GM19463 (cell line): ENCODE results near the gene ZMIZ2.
"Not testable (repeated sequence)": the region's sequence is repeated elsewhere in the genome, so short reads cannot be mapped to it uniquely, and the experiment has no call there.

Source experiments
- ATAC-seq: cut with Tn5 transposase; IDR thresholded peaks from one replicate; pipeline ENCODE4 v1.9.1; 2021; ENCODE audit warnings: mild to moderate bottlenecking, moderate library complexity; ENCODE audit not compliant: unreplicated experiment

Gene ZMIZ2

DNA sequence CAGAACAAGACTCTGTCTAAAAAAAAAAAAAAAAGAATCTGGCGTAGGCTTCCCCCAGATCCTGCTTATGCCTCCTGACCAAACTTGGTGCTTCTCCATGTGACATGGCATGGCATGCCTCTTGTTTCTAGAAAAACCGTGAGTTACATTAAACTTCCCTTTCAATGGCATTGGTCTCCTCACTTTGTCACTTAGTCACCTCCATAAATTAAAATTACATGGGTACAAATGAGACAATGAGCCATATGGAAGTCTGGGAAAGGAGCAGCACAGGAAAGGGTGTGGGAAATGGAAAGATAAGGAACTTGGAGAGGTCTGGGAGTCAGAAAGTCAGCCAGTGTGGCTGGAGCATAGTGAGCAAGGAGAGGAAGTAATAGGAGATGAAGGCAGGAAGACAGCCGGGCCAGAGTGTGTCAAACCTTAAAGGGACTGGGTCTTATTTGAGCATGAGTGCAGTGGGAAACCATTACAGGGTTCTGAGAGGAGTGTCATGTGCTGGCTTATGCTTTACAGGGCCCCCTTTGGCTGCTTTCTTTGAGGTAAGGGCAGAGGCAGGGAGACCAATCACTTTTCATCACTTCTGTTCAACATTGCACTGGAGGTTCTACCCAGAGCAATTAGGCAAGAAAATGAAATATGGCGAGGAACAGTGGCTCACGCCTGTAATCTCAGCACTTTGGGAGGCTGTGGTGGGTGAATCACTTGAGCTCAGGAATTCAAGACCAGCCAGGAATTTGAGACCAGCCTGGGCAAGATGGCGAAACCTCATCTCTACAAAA lies 21.3 kb upstream of the ZMIZ2 start:
- no peak for ATAC-seq

- ATAC-seq = no peak
Observed at GRCh38 chr7:44727937-44728262, 20.7 kb upstream of the ZMIZ2 start.

DNA sequence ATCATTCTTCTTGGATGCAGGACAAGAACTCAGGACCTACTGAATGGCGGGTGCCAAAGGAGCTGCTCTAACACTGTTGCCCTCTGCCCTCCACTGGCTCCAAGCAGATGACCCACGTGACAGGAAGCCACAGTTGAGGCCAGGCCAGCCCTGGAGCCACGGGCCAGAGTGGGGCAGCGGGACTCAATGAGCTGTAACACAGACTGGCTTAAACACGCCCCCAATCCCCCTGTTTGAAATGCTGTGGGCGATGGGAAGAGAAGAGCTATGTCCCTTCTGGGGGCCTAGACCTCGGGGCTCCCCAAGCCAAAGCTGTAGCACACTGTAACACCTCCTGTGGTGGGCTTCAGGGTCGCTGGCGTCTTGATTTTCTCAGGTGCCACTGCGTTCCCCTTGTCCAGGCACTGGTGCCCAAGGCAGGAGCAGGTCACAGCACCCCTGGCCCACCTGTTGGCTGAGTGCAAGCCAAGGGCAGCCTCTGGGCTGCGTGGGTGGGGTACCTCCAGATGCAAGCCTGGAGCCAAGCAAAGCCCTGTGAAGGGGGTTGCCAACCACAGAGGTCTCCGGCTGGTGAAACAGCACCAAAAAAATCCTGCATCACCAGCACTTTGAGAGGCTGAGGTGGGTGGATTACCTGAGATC lies 18.6 kb upstream of the ZMIZ2 start:
- peak; percentile 60 for ATAC-seq

GRCh38 chr7:44732971-44733370 lies 15.7 kb upstream of the ZMIZ2 start:
- ATAC-seq = not testable (repeated sequence)

- ATAC-seq = no peak
Observed at GRCh38 chr7:44733708-44734481, 14.8 kb upstream of the ZMIZ2 start.

GRCh38 chr7:44735403-44736165 lies 13.1 kb upstream of the ZMIZ2 start:
- peak; percentile 68 for ATAC-seq

GRCh38 chr7:44736896-44737295 lies 11.8 kb upstream of the ZMIZ2 start:
- no peak for ATAC-seq

- ATAC-seq = no peak
Observed at GRCh38 chr7:44738051-44738723, 10.5 kb upstream of the ZMIZ2 start.

- no peak for ATAC-seq
Observed at GRCh38 chr7:44738876-44739665, 9.6 kb upstream of the ZMIZ2 start.

GRCh38 chr7:44740055-44740454 lies 8.6 kb upstream of the ZMIZ2 start:
- ATAC-seq = no peak

DNA sequence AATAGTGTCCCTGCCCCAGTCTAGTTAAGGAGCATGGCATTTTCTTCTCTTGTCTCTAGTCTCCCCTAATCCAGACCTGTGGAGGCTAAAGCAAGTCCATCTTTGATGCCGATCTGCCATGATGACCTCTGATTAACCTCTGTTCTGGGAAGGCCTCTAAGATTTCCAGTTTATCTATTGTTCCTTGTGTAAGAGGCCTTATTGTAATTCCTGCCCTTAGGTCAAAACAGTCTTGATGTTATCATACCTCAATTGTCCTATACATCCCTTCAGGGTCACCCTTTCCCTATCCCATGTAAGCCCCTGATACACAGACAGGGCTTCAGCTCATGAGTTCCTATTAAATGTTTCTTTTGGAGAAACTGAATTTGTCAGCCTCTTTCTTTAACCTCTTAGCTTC lies 4.9 kb upstream of the ZMIZ2 start:
- ATAC-seq = no peak

GRCh38 chr7:44748948-44749731 lies 493 bp downstream of the ZMIZ2 start:
- peak; percentile 3 for ATAC-seq

GRCh38 chr7:44749992-44750391 lies 1.3 kb downstream of the ZMIZ2 start:
- no peak for ATAC-seq

- ATAC-seq = no peak
Observed at GRCh38 chr7:44750424-44750823, 1.8 kb downstream of the ZMIZ2 start.

DNA sequence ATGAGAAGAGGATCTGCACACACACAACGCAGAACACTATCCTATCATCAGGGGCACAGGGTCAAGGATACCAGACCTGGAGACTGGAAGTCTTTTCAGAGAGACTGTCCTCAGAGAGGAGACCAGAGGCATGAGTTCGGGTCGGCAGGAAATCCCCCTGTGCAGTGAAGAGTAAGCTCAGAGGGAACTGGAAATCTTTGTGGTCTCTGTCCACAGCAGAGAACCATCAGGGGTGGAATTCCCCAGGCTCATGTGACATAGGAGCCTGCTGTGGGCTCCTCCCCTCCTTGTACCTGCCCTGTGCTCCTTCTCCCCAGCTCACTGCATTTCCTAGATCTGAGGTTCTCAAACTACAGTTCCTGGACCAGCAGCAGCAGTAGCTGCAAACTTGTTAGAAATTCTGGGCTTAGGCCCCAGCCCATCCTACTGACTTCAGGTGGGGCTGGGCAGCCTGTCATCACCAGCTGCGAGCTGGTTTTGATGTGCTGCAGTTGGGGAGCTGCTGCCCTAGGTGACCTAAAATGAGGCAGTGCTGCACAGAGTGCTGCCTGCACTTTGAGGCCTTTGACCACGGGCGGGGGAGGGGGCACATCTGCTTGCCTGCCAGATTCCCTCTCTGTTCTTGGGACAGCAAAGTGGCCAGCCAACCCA lies 2.4 kb downstream of the ZMIZ2 start:
- peak; percentile 67 for ATAC-seq

- no peak for ATAC-seq
Observed at GRCh38 chr7:44752822-44753221, 4.2 kb downstream of the ZMIZ2 start.

GRCh38 chr7:44754802-44755697 lies 6.4 kb downstream of the ZMIZ2 start:
- ATAC-seq = no peak
